IMR-90 (cell line): Measurements from ENCODE around the gene RORB.

Experiments used
- BHLHE40 ChIP-seq: fragments of 150-350 bp; IDR thresholded peaks from 2 replicates; pipeline ENCODE4 v1.6.1; 2016; ENCODE audit warnings: mild to moderate bottlenecking, low read depth, low read length
- CEBPB ChIP-seq: IDR thresholded peaks from 2 replicates; pipeline ENCODE4 v1.6.1; 2012; ENCODE audit warnings: low read depth, low read length, improper control_type of control experiment
- CHD1 ChIP-seq: IDR thresholded peaks from 2 replicates; pipeline ENCODE4 v1.6.1; 2012; ENCODE audit warnings: low read depth, low read length, improper control_type of control experiment
- CTCF ChIP-seq: conservative IDR thresholded peaks from 2 replicates; pipeline ENCODE4 v1.5.1; 2012; ENCODE audit warnings: mild to moderate bottlenecking, low read depth, low read length, improper control_type of control experiment
- FOS ChIP-seq: fragments of 150-350 bp; IDR thresholded peaks from 2 replicates; pipeline ENCODE4 v1.6.1; 2016; ENCODE audit warnings: low read depth, low read length
- MAFK ChIP-seq: IDR thresholded peaks from 2 replicates; pipeline ENCODE4 v1.6.1; 2012; ENCODE audit warnings: low read depth, low read length, improper control_type of control experiment
- MAZ ChIP-seq: IDR thresholded peaks from 2 replicates; pipeline ENCODE4 v1.6.1; 2012; ENCODE audit warnings: low read depth, mild to moderate bottlenecking, low read length, improper control_type of control experiment, moderate library complexity, borderline replicate concordance
- MXI1 ChIP-seq: IDR thresholded peaks from 2 replicates; pipeline ENCODE4 v1.6.1; 2012; ENCODE audit warnings: low read depth, mild to moderate bottlenecking, low read length, moderate library complexity, borderline replicate concordance
- POLR2A ChIP-seq: IDR thresholded peaks from 2 replicates; pipeline ENCODE4 v1.6.1; 2012; ENCODE audit warnings: mild to moderate bottlenecking, low read depth, low read length
- RAD21 ChIP-seq: IDR thresholded peaks from 2 replicates; pipeline ENCODE4 v1.6.1; 2012; ENCODE audit warnings: low read length, improper control_type of control experiment
- RCOR1 ChIP-seq: IDR thresholded peaks from 2 replicates; pipeline ENCODE4 v1.6.1; 2012; ENCODE audit warnings: mild to moderate bottlenecking, low read length, improper control_type of control experiment; ENCODE audit not compliant: insufficient replicate concordance
- RFX5 ChIP-seq: IDR thresholded peaks from 2 replicates; pipeline ENCODE4 v1.8.0; 2012; ENCODE audit warnings: low read depth, mild to moderate bottlenecking, low read length, moderate library complexity
- USF2 ChIP-seq: fragments of 150-350 bp; IDR thresholded peaks from 2 replicates; pipeline ENCODE4 v1.6.1; 2017; ENCODE audit warnings: mild to moderate bottlenecking, antibody characterized with exemption, low read length, low read depth

- TF ChIP-seq CTCF: no peak
- TF ChIP-seq POLR2A: no peak
- no peak for TF ChIP-seq CEBPB
- TF ChIP-seq RFX5: no peak
- TF ChIP-seq MXI1: no peak
- no peak for TF ChIP-seq RAD21
- no peak for TF ChIP-seq MAFK
- TF ChIP-seq MAZ: no peak
- TF ChIP-seq USF2: no peak
- no peak for TF ChIP-seq CHD1
- TF ChIP-seq RCOR1: no peak
- no peak for TF ChIP-seq FOS
- no peak for TF ChIP-seq BHLHE40
Measured at GRCh38 chr9:74598874-74599273, 101.7 kb downstream of the RORB start.
